Peyer's patch (tissue), 4 donors: ENCODE data around the gene DLX3.

Experiments used
- POLR2A ChIP-seq, 2 donors: fragments of 450-650 bp; IDR thresholded peaks; one replicate each; pipeline ENCODE4 v1.5.1; 2017; ENCODE audit warnings: antibody characterized with exemption in 2 of 2, mild to moderate bottlenecking in 2 of 2, moderate library complexity in 2 of 2
- TF ChIP-seq, protein P1 (sequence below), 6 experiments: fragments of 450-650 bp in 4 of 6; fragments of 200-600 bp in 2 of 6; sonication (generic) in 1 of 6; IDR thresholded peaks; one replicate each; pipeline ENCODE4 v1.5.1; 2017 to 2019; ENCODE audit warnings: antibody characterized with exemption in 6 of 6, mild to moderate bottlenecking in 3 of 6, moderate library complexity in 1 of 6

DNA sequence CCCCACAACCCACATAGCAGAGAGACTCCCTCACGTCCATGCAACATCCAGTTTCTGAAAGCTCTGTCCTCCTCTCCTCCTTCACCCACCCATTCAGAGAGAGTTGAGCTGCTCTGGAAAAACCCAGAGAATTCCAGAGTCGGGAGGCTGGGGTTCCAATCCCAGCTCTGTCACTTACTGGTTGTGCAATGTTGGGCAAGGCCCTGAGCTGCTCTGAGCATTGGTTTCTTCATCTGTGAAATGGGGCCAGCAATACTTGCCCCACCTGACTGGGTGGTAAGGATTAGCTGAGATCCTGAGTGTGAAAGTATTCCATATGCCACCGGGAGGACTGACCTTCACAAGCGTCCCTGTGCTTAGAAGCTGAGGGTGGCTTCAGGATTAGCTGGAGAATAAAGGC, 38.2 kb downstream of the DLX3 start:
- TF ChIP-seq, protein P1, sequence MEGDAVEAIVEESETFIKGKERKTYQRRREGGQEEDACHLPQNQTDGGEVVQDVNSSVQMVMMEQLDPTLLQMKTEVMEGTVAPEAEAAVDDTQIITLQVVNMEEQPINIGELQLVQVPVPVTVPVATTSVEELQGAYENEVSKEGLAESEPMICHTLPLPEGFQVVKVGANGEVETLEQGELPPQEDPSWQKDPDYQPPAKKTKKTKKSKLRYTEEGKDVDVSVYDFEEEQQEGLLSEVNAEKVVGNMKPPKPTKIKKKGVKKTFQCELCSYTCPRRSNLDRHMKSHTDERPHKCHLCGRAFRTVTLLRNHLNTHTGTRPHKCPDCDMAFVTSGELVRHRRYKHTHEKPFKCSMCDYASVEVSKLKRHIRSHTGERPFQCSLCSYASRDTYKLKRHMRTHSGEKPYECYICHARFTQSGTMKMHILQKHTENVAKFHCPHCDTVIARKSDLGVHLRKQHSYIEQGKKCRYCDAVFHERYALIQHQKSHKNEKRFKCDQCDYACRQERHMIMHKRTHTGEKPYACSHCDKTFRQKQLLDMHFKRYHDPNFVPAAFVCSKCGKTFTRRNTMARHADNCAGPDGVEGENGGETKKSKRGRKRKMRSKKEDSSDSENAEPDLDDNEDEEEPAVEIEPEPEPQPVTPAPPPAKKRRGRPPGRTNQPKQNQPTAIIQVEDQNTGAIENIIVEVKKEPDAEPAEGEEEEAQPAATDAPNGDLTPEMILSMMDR (IDR thresholded peaks at IDR 0.05), result no peak
- no peak for TF ChIP-seq POLR2A (IDR thresholded peaks at IDR 0.05)
